Thyroid gland (tissue), 4 donors: Measurements from ENCODE around the gene SLC44A1. TPM values are rescaled to one million over a fixed set of nuclear protein-coding genes. Genes with fewer than 3 reads are reported as not detected.

Experiments
- DNase-seq, 2 donors: peaks; one replicate each; pipeline ENCODE4 v3.0.0-alpha.2; 2019
- H3K27ac ChIP-seq, 3 donors: fragments of 200-600 bp; sonication (generic); 1 replicate in 2 of 3; 2 replicates in 1 of 3; pipeline ENCODE4 v1.5.1; 2016 to 2019; ENCODE audit warnings: mild to moderate bottlenecking in 1 of 3, moderate library complexity in 1 of 3
- H3K27me3 ChIP-seq: fragments of 200-600 bp; sonication (generic); one replicate; pipeline ENCODE4 v1.5.1; 2019
- H3K36me3 ChIP-seq, 2 donors: fragments of 200-600 bp; sonication (generic); one replicate each; pipeline ENCODE4 v1.5.1; 2016 to 2019
- H3K4me1 ChIP-seq, 2 donors: fragments of 200-600 bp; sonication (generic); one replicate each; pipeline ENCODE4 v1.5.1; 2017 to 2019
- H3K4me3 ChIP-seq, 3 donors: fragments of 200-600 bp; sonication (generic); replicated peaks in 1 of 3; 1 replicate in 2 of 3; 2 replicates in 1 of 3; pipeline ENCODE4 v1.5.1; 2016; ENCODE audit warnings: mild to moderate bottlenecking in 1 of 3
- H3K9me3 ChIP-seq: fragments of 200-600 bp; sonication (generic); one replicate; pipeline ENCODE4 v1.5.1; 2017
- POLR2A ChIP-seq, 2 donors: fragments of 450-650 bp; IDR thresholded peaks; one replicate each; pipeline ENCODE4 v1.6.1; 2017; ENCODE audit warnings: antibody characterized with exemption in 2 of 2, mild to moderate bottlenecking in 2 of 2, moderate library complexity in 1 of 2
- WGBS, 2 donors: methylation state at CpG; one replicate each; pipeline ENCODE4 v1.1.5; 2017; 5-methylcytosine and 5-hydroxymethylcytosine counted together
- intact Hi-C: fragments of 100-400 bp; cut with DNase I; formaldehyde crosslinking; loops from one replicate; pipeline ENCODE4 v1.15.1; 2023
- total RNA-seq, 4 donors: library from RNA; depleted of rRNA; stranded (reverse); fragments of >200 nt; gene quantifications; one replicate each; pipeline ENCODE4 v1.2.3, GENCODE V29; 2016
- TF ChIP-seq, protein P1 (sequence below), 6 experiments: fragments of 200-600 bp in 3 of 6; fragments of 450-650 bp in 3 of 6; sonication (generic) in 3 of 6; IDR thresholded peaks; one replicate each; pipeline ENCODE4 v1.5.1; 2016 to 2019; ENCODE audit warnings: antibody characterized with exemption in 6 of 6, mild to moderate bottlenecking in 2 of 6, inconsistent platforms in 1 of 6, moderate library complexity in 1 of 6

SLC44A1 gene
- total RNA-seq, 4 donors from 2014 or later: 102 to 144 (median 132) TPM

- Histone ChIP-seq H3K27me3 (no peaks in the 10 kb centered on the region), H3K36me3 (peaks cover 0 to 11% of the 10 kb centered on the region in 2 donors), H3K27ac (no peak overlapping the region), H3K9me3 (no peaks in the 10 kb centered on the region), H3K4me1 (peaks cover 0 to 4% of the 10 kb centered on the region in 2 donors), H3K4me3 (no peak overlapping the region)
- 98% methylated on average over 2 of the region's 2 CpGs for WGBS, 2 donors
- intact Hi-C loops: no loop called here
- no peak for DNase-seq
- TF ChIP-seq POLR2A (IDR thresholded peaks at IDR 0.05): no peak
- TF ChIP-seq, protein P1, sequence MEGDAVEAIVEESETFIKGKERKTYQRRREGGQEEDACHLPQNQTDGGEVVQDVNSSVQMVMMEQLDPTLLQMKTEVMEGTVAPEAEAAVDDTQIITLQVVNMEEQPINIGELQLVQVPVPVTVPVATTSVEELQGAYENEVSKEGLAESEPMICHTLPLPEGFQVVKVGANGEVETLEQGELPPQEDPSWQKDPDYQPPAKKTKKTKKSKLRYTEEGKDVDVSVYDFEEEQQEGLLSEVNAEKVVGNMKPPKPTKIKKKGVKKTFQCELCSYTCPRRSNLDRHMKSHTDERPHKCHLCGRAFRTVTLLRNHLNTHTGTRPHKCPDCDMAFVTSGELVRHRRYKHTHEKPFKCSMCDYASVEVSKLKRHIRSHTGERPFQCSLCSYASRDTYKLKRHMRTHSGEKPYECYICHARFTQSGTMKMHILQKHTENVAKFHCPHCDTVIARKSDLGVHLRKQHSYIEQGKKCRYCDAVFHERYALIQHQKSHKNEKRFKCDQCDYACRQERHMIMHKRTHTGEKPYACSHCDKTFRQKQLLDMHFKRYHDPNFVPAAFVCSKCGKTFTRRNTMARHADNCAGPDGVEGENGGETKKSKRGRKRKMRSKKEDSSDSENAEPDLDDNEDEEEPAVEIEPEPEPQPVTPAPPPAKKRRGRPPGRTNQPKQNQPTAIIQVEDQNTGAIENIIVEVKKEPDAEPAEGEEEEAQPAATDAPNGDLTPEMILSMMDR (IDR thresholded peaks at IDR 0.05): no peak
These were observed 58.3 kb downstream of the SLC44A1 start for GRCh38 chr9:105302728-105303127.

DNA sequence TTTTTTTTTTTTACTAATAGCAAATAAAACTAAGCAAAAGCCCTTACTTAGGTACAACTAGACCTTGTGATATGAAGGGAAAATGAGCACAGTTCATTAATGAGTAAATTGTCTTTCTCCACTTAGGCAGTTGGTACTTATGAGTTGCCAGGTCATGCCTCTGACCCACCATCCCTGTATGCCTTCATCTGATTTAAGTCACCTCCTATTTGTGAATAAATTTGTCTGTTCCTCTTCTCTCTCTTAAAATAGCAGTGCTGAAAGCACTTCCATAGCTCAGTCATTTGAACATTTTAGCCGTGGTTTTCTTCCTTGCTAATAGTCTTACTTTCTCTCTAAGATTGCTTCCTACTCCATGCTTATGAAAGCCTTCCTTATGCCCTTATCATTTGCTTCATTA lies 61.4 kb downstream of the SLC44A1 start:
- H3K4me3 ChIP-seq: no peak overlapping the region
- TF ChIP-seq, protein P1 (IDR thresholded peaks at IDR 0.05): no peak
- TF ChIP-seq POLR2A (IDR thresholded peaks at IDR 0.05): no peak
- intact Hi-C loops: no loop called here
- 76 to 84% methylated on average over 1 of the region's 1 CpG for WGBS, 2 donors
- H3K27me3 ChIP-seq: no peaks in the 10 kb centered on the region
- no peaks in the 10 kb centered on the region for H3K9me3 ChIP-seq
- H3K36me3 ChIP-seq: no peaks in the 10 kb centered on the region
- no peak overlapping the region for H3K27ac ChIP-seq
- peaks cover 12 to 25% of the 10 kb centered on the region in 2 donors for H3K4me1 ChIP-seq
- no peak for DNase-seq

- Histone ChIP-seq H3K4me3 (no peak overlapping the region), H3K9me3 (no peaks in the 10 kb centered on the region), H3K36me3 (no peaks in the 10 kb centered on the region), H3K27me3 (no peaks in the 10 kb centered on the region), H3K4me1 (peaks cover 12 to 25% of the 10 kb centered on the region in 2 donors), H3K27ac (no peak overlapping the region)
- intact Hi-C loops: no loop called here
- TF ChIP-seq, protein P1 (IDR thresholded peaks at IDR 0.05): no peak
- no peak for TF ChIP-seq POLR2A (IDR thresholded peaks at IDR 0.05)
- DNase-seq: no peak
- WGBS, 2 donors: 91 to 93% methylated on average over 5 of the region's 5 CpGs
These were observed 62.1 kb downstream of the SLC44A1 start for GRCh38 chr9:105306351-105307140.

DNA sequence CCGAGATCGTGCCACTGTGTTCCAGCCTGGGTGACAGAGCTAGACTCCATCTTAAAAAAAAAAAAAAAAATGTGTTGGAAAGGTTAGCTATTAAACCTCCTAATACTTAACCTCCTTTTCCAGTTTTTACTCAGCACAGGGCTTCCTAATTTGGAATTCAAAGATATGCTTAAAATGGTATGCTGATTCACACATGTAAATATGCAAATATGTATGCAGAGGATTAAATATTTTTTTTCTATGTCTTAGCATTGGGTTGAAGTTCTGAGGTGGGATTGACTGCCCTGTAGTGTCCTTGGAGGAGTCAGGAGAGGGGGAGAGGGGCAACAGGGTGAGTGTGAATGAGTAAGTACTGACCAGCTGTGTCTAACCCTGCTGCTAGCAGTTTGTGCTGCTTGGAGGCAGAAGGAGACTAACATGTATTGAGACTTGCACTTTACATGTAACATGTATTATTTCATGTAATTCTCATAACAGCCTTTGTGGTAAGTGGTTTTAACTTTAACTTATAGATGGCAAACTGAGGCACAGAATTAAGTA lies 63.2 kb downstream of the SLC44A1 start:
- Histone ChIP-seq H3K4me3 (no peak overlapping the region), H3K36me3 (no peaks in the 10 kb centered on the region), H3K27ac (peak overlapping the region; percentile 28 to 68 (median 67)), H3K27me3 (no peaks in the 10 kb centered on the region), H3K9me3 (no peaks in the 10 kb centered on the region), H3K4me1 (peaks cover 12 to 25% of the 10 kb centered on the region in 2 donors)
- intact Hi-C loops: no loop called here
- no peak for DNase-seq
- TF ChIP-seq, protein P1 (IDR thresholded peaks at IDR 0.05): no peak
- no peak for TF ChIP-seq POLR2A (IDR thresholded peaks at IDR 0.05)
- 98% methylated on average over 2 of the region's 2 CpGs for WGBS, 2 donors
